ENCODE data around the gene MED13.

- TF ChIP-seq POLR2A (IDR thresholded peaks at IDR 0.05; ENCODE audit: low read depth, low read length) (no peak), SPI1 (IDR thresholded peaks at IDR 0.05; ENCODE audit: low read depth, low read length) (no peak)
These were observed 26.8 kb downstream of the MED13 start for GRCh38 chr17:62038248-62038647.
